HG03159 (cell line): ENCODE results near the gene ZNF778.

Experiments
- ATAC-seq: cut with Tn5 transposase; IDR thresholded peaks from one replicate; pipeline ENCODE4 v1.9.1; 2021; ENCODE audit warnings: mild to moderate bottlenecking, moderate library complexity; ENCODE audit not compliant: unreplicated experiment

ZNF778 gene

GRCh38 chr16:89273741-89274472 is 56.4 kb downstream of the ZNF778 start:
- ATAC-seq: no peak

GRCh38 chr16:89274561-89275283 is 57.2 kb downstream of the ZNF778 start:
- ATAC-seq: no peak

GRCh38 chr16:89275284-89275584 is 57.7 kb downstream of the ZNF778 start:
- no peak for ATAC-seq

- ATAC-seq: no peak
Observed at GRCh38 chr16:89275837-89276720, 58.6 kb downstream of the ZNF778 start.

- ATAC-seq: no peak
Observed at GRCh38 chr16:89277049-89277448, 59.5 kb downstream of the ZNF778 start.

GRCh38 chr16:89277641-89278341 is 60.3 kb downstream of the ZNF778 start:
- no peak for ATAC-seq

GRCh38 chr16:89278441-89279240 is 61.1 kb downstream of the ZNF778 start:
- ATAC-seq: no peak

GRCh38 chr16:89279666-89280481 is 62.4 kb downstream of the ZNF778 start:
- no peak for ATAC-seq

- no peak for ATAC-seq
Observed at GRCh38 chr16:89280546-89281188, 63.2 kb downstream of the ZNF778 start.

- no peak for ATAC-seq
Observed at GRCh38 chr16:89281189-89281577, 63.7 kb downstream of the ZNF778 start.

GRCh38 chr16:89281829-89282228 is 64.3 kb downstream of the ZNF778 start:
- no peak for ATAC-seq

GRCh38 chr16:89282523-89282922 is 65.0 kb downstream of the ZNF778 start:
- ATAC-seq: no peak

- no peak for ATAC-seq
Observed at GRCh38 chr16:89283449-89283848, 65.9 kb downstream of the ZNF778 start.

- no peak for ATAC-seq
Observed at GRCh38 chr16:89285381-89285780, 67.9 kb downstream of the ZNF778 start.

GRCh38 chr16:89286096-89286495 is 68.6 kb downstream of the ZNF778 start:
- ATAC-seq: no peak
